Hepatocyte (in vitro differentiated cells): ENCODE measurements around the gene DSG3. TPM values are rescaled to one million over a fixed set of nuclear protein-coding genes. Genes with fewer than 3 reads are reported as not detected.

ENCODE experiments used
- DNase-seq: peaks from one replicate; pipeline ENCODE4 v3.0.0-alpha.2; 2016; ENCODE audit warnings: low spot score
- H2AFZ ChIP-seq: fragments of 200-600 bp; sonication (generic); 2 replicates; pipeline ENCODE4 v1.6.0; 2016; ENCODE audit warnings: antibody characterized with exemption, mild to moderate bottlenecking
- H3K27ac ChIP-seq: fragments of 200-600 bp; sonication (generic); 2 replicates; pipeline ENCODE4 v1.5.1; 2016; ENCODE audit warnings: mild to moderate bottlenecking
- H3K27me3 ChIP-seq: fragments of 200-600 bp; sonication (generic); 2 replicates; pipeline ENCODE4 v1.6.1; 2016
- H3K36me3 ChIP-seq: fragments of 200-600 bp; sonication (generic); replicated peaks from 2 replicates; pipeline ENCODE4 v1.5.1; 2016; ENCODE audit warnings: low read depth; ENCODE audit not compliant: insufficient read depth
- H3K4me1 ChIP-seq: fragments of 200-600 bp; sonication (generic); 2 replicates; pipeline ENCODE4 v1.5.1; 2016; ENCODE audit warnings: mild to moderate bottlenecking, moderate library complexity; ENCODE audit not compliant: insufficient read depth
- H3K4me2 ChIP-seq: fragments of 200-600 bp; sonication (generic); 2 replicates; pipeline ENCODE4 v1.6.0; 2016
- H3K4me3 ChIP-seq: fragments of 200-600 bp; sonication (generic); 2 replicates; pipeline ENCODE4 v1.5.1; 2016; ENCODE audit warnings: mild to moderate bottlenecking
- H3K79me2 ChIP-seq: fragments of 200-600 bp; sonication (generic); 2 replicates; pipeline ENCODE4 v1.6.0; 2017; ENCODE audit warnings: mild to moderate bottlenecking
- H3K9me2 ChIP-seq: fragments of 200-600 bp; sonication (generic); replicated peaks from 2 replicates; pipeline ENCODE4 v1.6.0; 2017; ENCODE audit warnings: mild to moderate bottlenecking; ENCODE audit not compliant: insufficient read depth
- H3K9me3 ChIP-seq: fragments of 200-600 bp; sonication (generic); 2 replicates; pipeline ENCODE4 v1.5.1; 2016; ENCODE audit warnings: low read depth, mild to moderate bottlenecking
- H4K20me1 ChIP-seq: fragments of 200-600 bp; sonication (generic); 2 replicates; pipeline ENCODE4 v1.6.0; 2016; ENCODE audit warnings: mild to moderate bottlenecking; ENCODE audit not compliant: insufficient read depth, poor library complexity, severe bottlenecking
- EZH2 ChIP-seq: fragments of 200-600 bp; sonication (generic); IDR thresholded peaks from 2 replicates; pipeline ENCODE4 v1.6.1; 2016; ENCODE audit warnings: antibody characterized with exemption, mild to moderate bottlenecking, borderline replicate concordance
- EZH2phosphoT487 ChIP-seq: fragments of 200-600 bp; sonication (generic); IDR thresholded peaks from one replicate; pipeline ENCODE4 v1.6.1; 2018; ENCODE audit warnings: antibody characterized with exemption, mild to moderate bottlenecking, low read depth, moderate library complexity; ENCODE audit not compliant: unreplicated experiment, severe bottlenecking
- WGBS: methylation state at CpG from one replicate; pipeline ENCODE4 v1.1.6; 2016; ENCODE audit warnings: low lambda C conversion rate; ENCODE audit errors: missing lambda C conversion rate; 5-methylcytosine and 5-hydroxymethylcytosine counted together
- polyA plus RNA-seq: library from polyadenylated mRNA; unstranded; fragments of >200 nt; fragmentation: Nextera tagmentation; extraction: Ambion mirVana; gene quantifications from 2 replicates; pipeline ENCODE4 v1.2.1, GENCODE V29; 2016
- total RNA-seq: library from RNA; depleted of rRNA; stranded (reverse); fragments of >200 nt; gene quantifications from 2 replicates; pipeline ENCODE4 v1.2.3, GENCODE V29; 2014
- TF ChIP-seq, protein P1 (sequence below): fragments of 200-600 bp; sonication (generic); IDR thresholded peaks from 2 replicates; pipeline ENCODE4 v1.5.1; 2016; ENCODE audit warnings: antibody characterized with exemption, mild to moderate bottlenecking; ENCODE audit not compliant: poor library complexity

Gene DSG3
- total and polyA plus RNA-seq, 2 experiments from 2014 or later: 0.43 TPM; not detected in 1

DNA sequence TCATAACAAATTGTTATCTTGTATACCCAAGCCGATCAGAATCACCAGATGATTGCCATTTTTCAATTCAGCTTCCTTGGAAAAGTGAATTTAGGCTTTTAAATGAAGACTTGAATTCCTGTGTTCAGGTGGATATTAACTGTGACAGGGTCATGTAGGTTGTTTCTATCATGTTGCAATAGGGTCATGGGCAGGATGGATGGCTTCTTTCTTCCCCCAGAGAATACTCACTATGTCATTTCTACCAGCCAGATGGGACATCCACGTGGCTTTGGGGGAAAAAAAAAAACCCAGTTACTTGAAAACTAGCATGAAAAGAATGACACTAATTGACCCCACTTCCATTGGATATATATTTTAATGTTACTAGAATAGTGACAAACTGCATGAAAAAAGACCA, 35.9 kb downstream of the DSG3 start:
- peaks cover 7% of the 10 kb centered on the region for H3K4me1 ChIP-seq
- 87% methylated on average over 2 of the region's 2 CpGs for WGBS
- no peaks in the 10 kb centered on the region for H3K27me3 ChIP-seq
- H3K27ac ChIP-seq: no peak overlapping the region
- no peak overlapping the region for H3K4me3 ChIP-seq
- no peak overlapping the region for H2AFZ ChIP-seq
- no peak overlapping the region for H3K4me2 ChIP-seq
- DNase-seq: no peak
- no peaks in the 10 kb centered on the region for H3K9me2 ChIP-seq
- no peaks in the 10 kb centered on the region for H3K79me2 ChIP-seq
- H4K20me1 ChIP-seq: no peaks in the 10 kb centered on the region
- H3K9me3 ChIP-seq: no peaks in the 10 kb centered on the region
- H3K36me3 ChIP-seq: no peaks in the 10 kb centered on the region
- TF ChIP-seq EZH2 (no peak), EZH2phosphoT487 (no peak)
- TF ChIP-seq, protein P1, sequence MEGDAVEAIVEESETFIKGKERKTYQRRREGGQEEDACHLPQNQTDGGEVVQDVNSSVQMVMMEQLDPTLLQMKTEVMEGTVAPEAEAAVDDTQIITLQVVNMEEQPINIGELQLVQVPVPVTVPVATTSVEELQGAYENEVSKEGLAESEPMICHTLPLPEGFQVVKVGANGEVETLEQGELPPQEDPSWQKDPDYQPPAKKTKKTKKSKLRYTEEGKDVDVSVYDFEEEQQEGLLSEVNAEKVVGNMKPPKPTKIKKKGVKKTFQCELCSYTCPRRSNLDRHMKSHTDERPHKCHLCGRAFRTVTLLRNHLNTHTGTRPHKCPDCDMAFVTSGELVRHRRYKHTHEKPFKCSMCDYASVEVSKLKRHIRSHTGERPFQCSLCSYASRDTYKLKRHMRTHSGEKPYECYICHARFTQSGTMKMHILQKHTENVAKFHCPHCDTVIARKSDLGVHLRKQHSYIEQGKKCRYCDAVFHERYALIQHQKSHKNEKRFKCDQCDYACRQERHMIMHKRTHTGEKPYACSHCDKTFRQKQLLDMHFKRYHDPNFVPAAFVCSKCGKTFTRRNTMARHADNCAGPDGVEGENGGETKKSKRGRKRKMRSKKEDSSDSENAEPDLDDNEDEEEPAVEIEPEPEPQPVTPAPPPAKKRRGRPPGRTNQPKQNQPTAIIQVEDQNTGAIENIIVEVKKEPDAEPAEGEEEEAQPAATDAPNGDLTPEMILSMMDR: no peak

DNA sequence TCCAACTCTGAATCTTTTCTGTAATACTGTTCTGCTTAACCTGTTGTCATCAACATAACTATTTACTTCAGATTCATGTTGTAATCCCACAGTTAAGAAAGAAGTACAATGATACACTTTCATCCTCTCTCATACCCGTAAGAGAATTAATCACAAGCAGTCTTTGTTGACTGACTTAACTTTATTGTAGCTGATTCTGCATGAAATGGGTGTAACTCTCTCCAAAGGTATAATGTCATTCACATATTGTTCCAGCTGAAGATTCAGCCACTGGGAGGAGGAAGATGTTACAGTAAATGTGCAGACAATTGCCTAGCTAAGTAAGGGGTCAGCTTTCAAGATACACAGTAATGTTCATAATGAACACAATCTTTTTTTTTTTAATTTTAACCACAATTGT, 36.9 kb downstream of the DSG3 start:
- TF ChIP-seq, protein P1: no peak
- no peak for TF ChIP-seq EZH2
- no peak for TF ChIP-seq EZH2phosphoT487
- Histone ChIP-seq H3K4me3 (no peak overlapping the region), H3K27me3 (no peaks in the 10 kb centered on the region), H3K27ac (no peak overlapping the region), H3K4me1 (peaks cover 7% of the 10 kb centered on the region), H3K79me2 (no peaks in the 10 kb centered on the region), H3K9me2 (no peaks in the 10 kb centered on the region), H4K20me1 (no peaks in the 10 kb centered on the region), H2AFZ (no peak overlapping the region), H3K4me2 (no peak overlapping the region), H3K9me3 (no peaks in the 10 kb centered on the region), H3K36me3 (no peaks in the 10 kb centered on the region)
- DNase-seq: no peak
- 61% methylated on average over 1 of the region's 1 CpG for WGBS

DNA sequence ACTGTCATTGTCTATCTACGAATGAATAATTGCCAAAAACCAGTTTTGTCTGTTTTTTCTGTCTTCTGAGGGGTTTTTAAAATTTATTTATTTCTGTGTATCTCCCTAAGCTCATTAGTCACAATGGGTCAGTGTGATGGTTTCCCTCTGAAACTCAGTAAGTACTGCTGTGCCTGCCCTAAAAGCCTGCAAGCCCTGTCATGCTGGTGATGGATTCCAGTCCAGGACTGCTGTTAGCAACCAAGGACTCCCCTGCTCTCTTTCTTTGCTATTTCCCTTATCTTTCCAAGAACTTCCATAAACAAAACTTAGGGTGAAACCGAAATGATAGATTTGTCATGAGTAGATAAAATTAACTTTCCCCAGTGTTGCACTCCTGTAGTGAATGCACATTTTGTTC, 38.6 kb downstream of the DSG3 start:
- no peaks in the 10 kb centered on the region for H3K36me3 ChIP-seq
- no peaks in the 10 kb centered on the region for H3K27me3 ChIP-seq
- H3K79me2 ChIP-seq: no peaks in the 10 kb centered on the region
- WGBS: 33% methylated on average over 2 of the region's 2 CpGs
- peak; percentile 57 for DNase-seq
- H3K9me3 ChIP-seq: no peaks in the 10 kb centered on the region
- H3K27ac ChIP-seq: peak overlapping the region; percentile 84
- no peak overlapping the region for H2AFZ ChIP-seq
- H3K4me1 ChIP-seq: peaks cover 7% of the 10 kb centered on the region
- TF ChIP-seq, protein P1: no peak
- TF ChIP-seq EZH2 (no peak), EZH2phosphoT487 (no peak)
- no peaks in the 10 kb centered on the region for H3K9me2 ChIP-seq
- peak overlapping the region; percentile 61 for H3K4me2 ChIP-seq
- H3K4me3 ChIP-seq: no peak overlapping the region
- no peaks in the 10 kb centered on the region for H4K20me1 ChIP-seq
